Renal pelvis (tissue), 12 donors: Measurements from ENCODE around the gene TMEM200A. TPM values are rescaled to one million over a fixed set of nuclear protein-coding genes. Genes with fewer than 3 reads are reported as not detected.
A peak's percentile ranks its signal among the peaks of the same experiment; 100 is the strongest.
"Not testable (repeated sequence)": the region's sequence is repeated elsewhere in the genome, so short reads cannot be mapped to it uniquely, and the experiment has no call there.

Experiments used
- DNase-seq: peaks from one replicate; pipeline ENCODE4 v3.0.0-alpha.2; 2013
- long read RNA-seq, 16 experiments: transcript quantifications; one replicate each; lab custom pipeline, GENCODE V29; 2026
- polyA plus RNA-seq, 3 donors: library from polyadenylated mRNA; unstranded; fragments of 120-200 nt; gene quantifications; one replicate each; pipeline ENCODE4 v1.2.1, GENCODE V29; 2013; ENCODE audit not compliant: insufficient read length in 3 of 3

TMEM200A gene
- polyA plus RNA-seq = 10 to 100 TPM; 22.9 to 24.1 (median 23.6) TPM
- long read RNA-seq, donor 1, transcript TMEM200A-201 (3 exons, 3,512 nt) = major isoform, 5 of 8 reads
- long read RNA-seq, donor 1, partial matches to known transcripts = 0 of 8 reads
- long read RNA-seq, donor 1, other reads (novel, unspliced or antisense) = 0 of 8 reads
- long read RNA-seq, donor 2, partial matches to known transcripts = 5 of 10 reads
- long read RNA-seq, donor 2, other reads (novel, unspliced or antisense) = 0 of 10 reads
- long read RNA-seq, donor 3, partial matches to known transcripts = 0 of 6 reads
- long read RNA-seq, donor 3, other reads (novel, unspliced or antisense) = 0 of 6 reads
- long read RNA-seq, donor 4, transcript TMEM200A-201 (3 exons, 3,512 nt) = major isoform, 6 of 24 reads
- long read RNA-seq, donor 4, transcript TMEM200A-204 (2 exons, 2,899 nt) = major isoform, 6 of 24 reads
- long read RNA-seq, donor 4, partial matches to known transcripts = 12 of 24 reads
- long read RNA-seq, donor 4, other reads (novel, unspliced or antisense) = 0 of 24 reads
- long read RNA-seq, donor 5, transcript TMEM200A-201 (3 exons, 3,512 nt) = major isoform, 5 of 7 reads
- long read RNA-seq, donor 5, partial matches to known transcripts = 0 of 7 reads
- long read RNA-seq, donor 5, other reads (novel, unspliced or antisense) = 0 of 7 reads
- long read RNA-seq, donor 6, transcript TMEM200A-201 (3 exons, 3,512 nt) = major isoform, 6 of 11 reads
- long read RNA-seq, donor 6, transcript TMEM200A-204 (2 exons, 2,899 nt) = minor isoform, 5 of 11 reads
- long read RNA-seq, donor 6, partial matches to known transcripts = 0 of 11 reads
- long read RNA-seq, donor 6, other reads (novel, unspliced or antisense) = 0 of 11 reads
- long read RNA-seq, donor 7, transcript TMEM200A-201 (3 exons, 3,512 nt) = major isoform, 9 of 14 reads
- long read RNA-seq, donor 7, partial matches to known transcripts = 0 of 14 reads
- long read RNA-seq, donor 7, other reads (novel, unspliced or antisense) = 0 of 14 reads
- long read RNA-seq, donor 8, partial matches to known transcripts = 0 of 1 reads
- long read RNA-seq, donor 8, other reads (novel, unspliced or antisense) = 0 of 1 reads
- long read RNA-seq, donor 9, partial matches to known transcripts = 0 of 3 reads
- long read RNA-seq, donor 9, other reads (novel, unspliced or antisense) = 0 of 3 reads
- long read RNA-seq, donor 10, full-length matches to known transcripts = 10 of 10 reads
- long read RNA-seq, donor 10, partial matches to known transcripts = 0 of 10 reads
- long read RNA-seq, donor 10, other reads (novel, unspliced or antisense) = 0 of 10 reads
- long read RNA-seq, donor 11, transcript TMEM200A-201 (3 exons, 3,512 nt) = major isoform, 6 of 9 reads
- long read RNA-seq, donor 11, partial matches to known transcripts = 0 of 9 reads
- long read RNA-seq, donor 11, other reads (novel, unspliced or antisense) = 0 of 9 reads
- long read RNA-seq, donor 12, transcript TMEM200A-204 (2 exons, 2,899 nt) = major isoform, 7 of 13 reads
- long read RNA-seq, donor 12, transcript TMEM200A-201 (3 exons, 3,512 nt) = minor isoform, 6 of 13 reads
- long read RNA-seq, donor 12, partial matches to known transcripts = 0 of 13 reads
- long read RNA-seq, donor 12, other reads (novel, unspliced or antisense) = 0 of 13 reads
- long read RNA-seq, donor 13, partial matches to known transcripts = 9 of 11 reads
- long read RNA-seq, donor 13, other reads (novel, unspliced or antisense) = 0 of 11 reads
- long read RNA-seq, donor 14, transcript TMEM200A-201 (3 exons, 3,512 nt) = major isoform, 5 of 35 reads
- long read RNA-seq, donor 14, partial matches to known transcripts = 27 of 35 reads
- long read RNA-seq, donor 14, other reads (novel, unspliced or antisense) = 0 of 35 reads
- long read RNA-seq, donor 15, transcript TMEM200A-204 (2 exons, 2,899 nt) = major isoform, 5 of 9 reads
- long read RNA-seq, donor 15, partial matches to known transcripts = 0 of 9 reads
- long read RNA-seq, donor 15, other reads (novel, unspliced or antisense) = 0 of 9 reads
- long read RNA-seq, donor 16, transcript TMEM200A-204 (2 exons, 2,899 nt) = major isoform, 7 of 10 reads
- long read RNA-seq, donor 16, partial matches to known transcripts = 0 of 10 reads
- long read RNA-seq, donor 16, other reads (novel, unspliced or antisense) = 0 of 10 reads

GRCh38 chr6:130365166-130366106, at the start of gene TMEM200A:
TMEM200A (plus strand) TSS chr6:130366017; CDS start chr6:130440423, 74,406 bp downstream.
- peak; percentile 79 for DNase-seq

GRCh38 chr6:130320908-130321307, 44.9 kb upstream of the TMEM200A start:
- no peak for DNase-seq

- DNase-seq = peak; percentile 60
Measured at GRCh38 chr6:130322673-130323268, 43.0 kb upstream of the TMEM200A start.

- DNase-seq = no peak
Measured at GRCh38 chr6:130324657-130325056, 41.2 kb upstream of the TMEM200A start.

- no peak for DNase-seq
Measured at GRCh38 chr6:130326496-130326895, 39.3 kb upstream of the TMEM200A start.

- no peak for DNase-seq
Measured at GRCh38 chr6:130337534-130337933, 28.3 kb upstream of the TMEM200A start.

GRCh38 chr6:130346324-130346723, 19.5 kb upstream of the TMEM200A start:
- not testable (repeated sequence) for DNase-seq

- DNase-seq = no peak
Measured at GRCh38 chr6:130354322-130354721, 11.5 kb upstream of the TMEM200A start.

- DNase-seq = no peak
Measured at GRCh38 chr6:130355572-130355971, 10.2 kb upstream of the TMEM200A start.

- DNase-seq = no peak
Measured at GRCh38 chr6:130357436-130357835, 8.4 kb upstream of the TMEM200A start.

- no peak for DNase-seq
Measured at GRCh38 chr6:130359736-130360135, 6.1 kb upstream of the TMEM200A start.

GRCh38 chr6:130362128-130362527, 3.7 kb upstream of the TMEM200A start:
- peak; percentile 41 for DNase-seq

GRCh38 chr6:130364224-130364780, 1.5 kb upstream of the TMEM200A start:
- DNase-seq = no peak

GRCh38 chr6:130366107-130367005, 539 bp downstream of the TMEM200A start:
- DNase-seq = peak; percentile 38

GRCh38 chr6:130367767-130368166, 1.9 kb downstream of the TMEM200A start:
- DNase-seq = no peak

- no peak for DNase-seq
Measured at GRCh38 chr6:130368576-130368975, 2.8 kb downstream of the TMEM200A start.

- DNase-seq = peak; percentile 19
Measured at GRCh38 chr6:130369831-130370230, 4.0 kb downstream of the TMEM200A start.
